HEK293 (cell line): Measurements from ENCODE around the gene LRP10.

Experiments used
- CTCF ChIA-PET: fragments of 350-600 bp; formaldehyde crosslinking; extraction: SDS; loops from one replicate; lab custom pipeline; 2021; ENCODE audit warnings: antibody characterized with exemption; lab: Yijun Ruan, JAX
- POLR2A ChIA-PET: fragments of 300-600 bp; formaldehyde crosslinking; extraction: SDS; loops from one replicate; lab custom pipeline; 2020; ENCODE audit warnings: antibody characterized with exemption, inconsistent platforms; lab: Yijun Ruan, JAX
- H3K27ac ChIP-seq: fragments of 200-500 bp; sonication (Bioruptor generic); 2 replicates; pipeline ENCODE4 v1.5.1; 2014; ENCODE audit warnings: low read depth, low read length, control low read depth, inconsistent platforms; ENCODE audit errors: extremely low read depth
- H3K36me3 ChIP-seq, 2 experiments: fragments of 200-500 bp in 1 of 2; sonication (Bioruptor generic) in 1 of 2; 1 replicate in 1 of 2; 2 replicates in 1 of 2; pipeline ENCODE4 v1.5.1; 2014 to 2017; ENCODE audit warnings: inconsistent platforms in 2 of 2, low read length in 2 of 2; ENCODE audit not compliant: control insufficient read depth in 2 of 2, insufficient read depth in 1 of 2
- H3K4me1 ChIP-seq: fragments of 200-500 bp; sonication (Bioruptor generic); 2 replicates; pipeline ENCODE4 v1.5.1; 2014; ENCODE audit warnings: mild to moderate bottlenecking, low read length, inconsistent platforms; ENCODE audit not compliant: control insufficient read depth, insufficient read depth
- H3K4me3 ChIP-seq: 2 replicates; pipeline ENCODE4 v1.5.1; 2011; ENCODE audit warnings: low read depth, mild to moderate bottlenecking, control low read depth, low read length, moderate library complexity
- H3K9me3 ChIP-seq: fragments of 200-500 bp; sonication (Bioruptor generic); 2 replicates; pipeline ENCODE4 v1.5.1; 2014; ENCODE audit warnings: low read depth, low read length, inconsistent platforms; ENCODE audit not compliant: control insufficient read depth, insufficient read depth
- BCL11B ChIP-seq: fragments of 450-650 bp; formaldehyde crosslinking; IDR thresholded peaks from 2 replicates; pipeline ENCODE4 v1.5.1; 2016; ENCODE audit warnings: low read depth, missing biosample characterization, missing genetic modification characterization
- GLI4 ChIP-seq: fragments of 450-650 bp; formaldehyde crosslinking; IDR thresholded peaks from 2 replicates; pipeline ENCODE4 v1.5.1; 2016; ENCODE audit warnings: missing biosample characterization, missing genetic modification characterization
- GLIS1 ChIP-seq: fragments of 450-650 bp; formaldehyde crosslinking; IDR thresholded peaks from 2 replicates; pipeline ENCODE4 v1.5.1; 2016; ENCODE audit warnings: missing biosample characterization, missing genetic modification characterization
- KLF9 ChIP-seq: fragments of 450-650 bp; formaldehyde crosslinking; IDR thresholded peaks from 2 replicates; pipeline ENCODE4 v1.5.1; 2016; ENCODE audit warnings: missing biosample characterization, missing genetic modification characterization, low read depth
- OSR2 ChIP-seq: fragments of 450-650 bp; formaldehyde crosslinking; IDR thresholded peaks from 2 replicates; pipeline ENCODE4 v1.5.1; 2016; ENCODE audit warnings: missing biosample characterization, missing genetic modification characterization
- PBX3 ChIP-seq: sonication (generic); formaldehyde crosslinking; IDR thresholded peaks from 2 replicates; pipeline ENCODE4 v1.8.1; 2022; ENCODE audit warnings: mild to moderate bottlenecking, moderate library complexity, missing genetic modification reagents
- ZEB2 ChIP-seq: fragments of 450-650 bp; formaldehyde crosslinking; IDR thresholded peaks from 2 replicates; pipeline ENCODE4 v1.5.1; 2016; ENCODE audit warnings: missing biosample characterization, missing genetic modification characterization
- ZFP69B ChIP-seq: fragments of 450-650 bp; formaldehyde crosslinking; IDR thresholded peaks from 2 replicates; pipeline ENCODE4 v1.5.1; 2016; ENCODE audit warnings: missing biosample characterization, missing genetic modification characterization
- ZNF133 ChIP-seq: fragments of 450-650 bp; formaldehyde crosslinking; IDR thresholded peaks from 2 replicates; pipeline ENCODE4 v1.5.1; 2016; ENCODE audit warnings: missing biosample characterization, missing genetic modification characterization
- ZNF202 ChIP-seq: fragments of 450-650 bp; formaldehyde crosslinking; IDR thresholded peaks from 2 replicates; pipeline ENCODE4 v1.5.1; 2016; ENCODE audit warnings: missing biosample characterization, missing genetic modification characterization, borderline replicate concordance
- ZNF266 ChIP-seq: fragments of 450-650 bp; formaldehyde crosslinking; IDR thresholded peaks from 2 replicates; pipeline ENCODE4 v1.5.1; 2016; ENCODE audit warnings: missing biosample characterization, missing genetic modification characterization, low read depth
- ZNF274 ChIP-seq, 2 experiments: fragments of 200-500 bp in 1 of 2; fragments of 450-650 bp in 1 of 2; sonication (Bioruptor generic) in 1 of 2; formaldehyde crosslinking in 1 of 2; IDR thresholded peaks; 2 replicates each; pipeline versions ENCODE4 v1.5.1 to v1.6.1; 2014 to 2016; ENCODE audit warnings: borderline replicate concordance in 1 of 2, inconsistent platforms in 1 of 2, low read length in 1 of 2, missing biosample characterization in 1 of 2, missing genetic modification characterization in 1 of 2
- ZNF292 ChIP-seq: fragments of 450-650 bp; formaldehyde crosslinking; IDR thresholded peaks from 2 replicates; pipeline ENCODE4 v1.5.1; 2016; ENCODE audit warnings: low read depth, missing biosample characterization, missing genetic modification characterization, borderline replicate concordance
- ZNF311 ChIP-seq: fragments of 450-650 bp; formaldehyde crosslinking; IDR thresholded peaks from 2 replicates; pipeline ENCODE4 v1.5.1; 2017; ENCODE audit warnings: missing biosample characterization, missing genetic modification characterization, borderline replicate concordance
- ZNF341 ChIP-seq: fragments of 450-650 bp; formaldehyde crosslinking; IDR thresholded peaks from 2 replicates; pipeline ENCODE4; 2016; ENCODE audit warnings: low read depth, missing biosample characterization, missing genetic modification characterization
- ZNF37A ChIP-seq: fragments of 450-650 bp; IDR thresholded peaks from 2 replicates; pipeline ENCODE4 v1.5.1; 2018; ENCODE audit warnings: missing biosample characterization, missing genetic modification characterization
- ZNF391 ChIP-seq: fragments of 450-650 bp; formaldehyde crosslinking; IDR thresholded peaks from 2 replicates; pipeline ENCODE4 v1.5.1; 2016; ENCODE audit warnings: low read depth, missing biosample characterization, missing genetic modification characterization, borderline replicate concordance
- ZNF394 ChIP-seq: fragments of 450-650 bp; formaldehyde crosslinking; IDR thresholded peaks from 2 replicates; pipeline ENCODE4 v1.5.1; 2016; ENCODE audit warnings: missing biosample characterization, missing genetic modification characterization, mild to moderate bottlenecking, moderate library complexity, borderline replicate concordance
- ZNF544 ChIP-seq: fragments of 450-650 bp; formaldehyde crosslinking; IDR thresholded peaks from 2 replicates; pipeline ENCODE4 v1.5.0; 2017; ENCODE audit warnings: missing biosample characterization, missing genetic modification characterization
- ZNF692 ChIP-seq: fragments of 450-650 bp; formaldehyde crosslinking; IDR thresholded peaks from 2 replicates; pipeline ENCODE4 v1.5.1; 2016; ENCODE audit warnings: missing biosample characterization, missing genetic modification characterization
- ZNF704 ChIP-seq: fragments of 450-650 bp; formaldehyde crosslinking; IDR thresholded peaks from 2 replicates; pipeline ENCODE4 v1.5.1; 2016; ENCODE audit warnings: missing biosample characterization, missing genetic modification characterization

LRP10 gene

GRCh38 chr14:22835505-22835904, 36.0 kb upstream of the LRP10 start (continued):
- TF ChIP-seq ZNF274 (IDR thresholded peaks at IDR 0.05; ENCODE audit: low read length) (no peak), ZNF274 (tag by site-specific recombination; IDR thresholded peaks at IDR 0.05; ENCODE audit: borderline replicate concordance) (no peak), ZEB2 (tag by site-specific recombination) (no peak), ZNF692 (no peak), ZFP69B (tag by site-specific recombination) (no peak), GLIS1 (tag by site-specific recombination) (no peak), GLI4 (tag by site-specific recombination) (no peak), ZNF704 (no peak), ZNF202 (tag by site-specific recombination) (no peak), ZNF394 (tag by site-specific recombination) (no peak)
- TF ChIP-seq, all 188 proteins: peak for 0

- no peaks in the 10 kb centered on the region for H3K4me1 ChIP-seq
- H3K4me3 ChIP-seq: peak within 1 kb of the TSS; percentile 24
- POLR2A ChIA-PET: interaction anchor here (1.0 kb wide), 1 partner anchor 12 kb away, joined by 3 read pairs; no protein-coding TSS in a partner anchor
- H3K27ac ChIP-seq: peak within 1 kb of the TSS; percentile 24
- H3K9me3 ChIP-seq: no peaks in the 10 kb centered on the region
- no peak for TF ChIP-seq ZNF311 (tag by site-specific recombination)
- no peak for TF ChIP-seq ZNF341 (tag by site-specific recombination)
- TF ChIP-seq PBX3 (CRISPR knock-in tag): no peak
- no peak for TF ChIP-seq ZNF391 (tag by site-specific recombination)
- TF ChIP-seq ZNF292 (tag by site-specific recombination): no peak
- TF ChIP-seq ZNF266 (tag by site-specific recombination): no peak
- H3K36me3 ChIP-seq: peaks cover 25 to 34% of the 10 kb centered on the region in 2 experiments; a peak in 2 of 3 replicates
- CTCF ChIA-PET: interaction anchor here (0.6 to 3.9 kb wide), 4 partner anchors 14 to 308 kb away, joined by 3 to 21 read pairs (median 7); no protein-coding TSS in a partner anchor
Measured at GRCh38 chr14:22836301-22837113, 35.0 kb upstream of the LRP10 start, which contains the start of gene MMP14. MMP14 (plus strand) TSS chr14:22836585; CDS start chr14:22836818, 233 bp downstream.

- Histone ChIP-seq H3K27ac (peak overlapping the region; percentile 17; the same call in 1 of the 2 replicates), H3K9me3 (no peaks in the 10 kb centered on the region), H3K4me1 (no peaks in the 10 kb centered on the region), H3K36me3 (peaks cover 18 to 27% of the 10 kb centered on the region in 2 experiments; a peak in 2 of 3 replicates), H3K4me3 (peak overlapping the region; percentile 24)
- no peak for TF ChIP-seq ZNF544 (tag by site-specific recombination)
- no peak for TF ChIP-seq OSR2
- TF ChIP-seq BCL11B (tag by site-specific recombination): no peak
- TF ChIP-seq KLF9 (tag by site-specific recombination): no peak
- no peak for TF ChIP-seq ZNF37A (tag by site-specific recombination)
- TF ChIP-seq ZNF133 (tag by site-specific recombination): no peak
- no peak for TF ChIP-seq ZNF394 (tag by site-specific recombination)
- no peak for TF ChIP-seq ZNF692
- ChIA-PET POLR2A (interaction anchor here (0.5 to 1.0 kb wide), 2 partner anchors 12 to 77 kb away, joined by 3 read pairs; no protein-coding TSS in a partner anchor), CTCF (interaction anchor here (0.6 to 1.3 kb wide), 3 partner anchors 14 to 309 kb away, joined by 3 to 10 read pairs (median 4); no protein-coding TSS in a partner anchor)
Measured at GRCh38 chr14:22837114-22837749, 34.3 kb upstream of the LRP10 start.
